GM19467 (cell line): ENCODE data around the gene PCMTD2.
"Not testable (repeated sequence)": the region's sequence is repeated elsewhere in the genome, so short reads cannot be mapped to it uniquely, and the experiment has no call there.

Experiments
- ATAC-seq: cut with Tn5 transposase; IDR thresholded peaks from one replicate; pipeline ENCODE4 v1.9.1; 2021; ENCODE audit warnings: mild to moderate bottlenecking, moderate library complexity; ENCODE audit not compliant: unreplicated experiment

Gene PCMTD2

GRCh38 chr20:64285579-64286446, 30.3 kb downstream of the PCMTD2 start:
- ATAC-seq, result peak; percentile 89

GRCh38 chr20:64286447-64287263, 31.1 kb downstream of the PCMTD2 start:
- ATAC-seq, result not testable (repeated sequence)

GRCh38 chr20:64287264-64287590, 31.7 kb downstream of the PCMTD2 start:
- ATAC-seq, result not testable (repeated sequence)

GRCh38 chr20:64292167-64292566, 36.6 kb downstream of the PCMTD2 start:
- not testable (repeated sequence) for ATAC-seq

- not testable (repeated sequence) for ATAC-seq
These were observed 47.5 kb downstream of the PCMTD2 start for GRCh38 chr20:64303086-64303485.

GRCh38 chr20:64313761-64314160, 58.2 kb downstream of the PCMTD2 start:
- ATAC-seq, result not testable (repeated sequence)

GRCh38 chr20:64315381-64315780, 59.8 kb downstream of the PCMTD2 start:
- ATAC-seq, result not testable (repeated sequence)

- not testable (repeated sequence) for ATAC-seq
These were observed 60.3 kb downstream of the PCMTD2 start for GRCh38 chr20:64315884-64316283.

- ATAC-seq, result not testable (repeated sequence)
These were observed 61.0 kb downstream of the PCMTD2 start for GRCh38 chr20:64316415-64317083.

GRCh38 chr20:64317331-64317730, 61.8 kb downstream of the PCMTD2 start:
- not testable (repeated sequence) for ATAC-seq

- ATAC-seq, result not testable (repeated sequence)
These were observed 62.5 kb downstream of the PCMTD2 start for GRCh38 chr20:64318056-64318455.

- not testable (repeated sequence) for ATAC-seq
These were observed 66.7 kb downstream of the PCMTD2 start for GRCh38 chr20:64322031-64322789.
